K562 (cell line): ENCODE data around the gene EPB41L3. TPM values are rescaled to one million over a fixed set of nuclear protein-coding genes. Genes with fewer than 3 reads are reported as not detected.

Experiments used
- CBFA2T3 ChIP-seq: fragments of 450-650 bp; IDR thresholded peaks from 2 replicates; pipeline ENCODE4 v1.6.1; 2017
- E2F6 ChIP-seq, 2 experiments: IDR thresholded peaks; 2 replicates each; pipeline ENCODE4 v1.6.1; 2011; ENCODE audit warnings: borderline replicate concordance in 1 of 2, control low read depth in 1 of 2, low read depth in 1 of 2, low read length in 1 of 2, mild to moderate bottlenecking in 1 of 2, mixed read lengths in 1 of 2, moderate library complexity in 1 of 2; ENCODE audit not compliant: insufficient read depth in 1 of 2, insufficient read length in 1 of 2, poor library complexity in 1 of 2, severe bottlenecking in 1 of 2; ENCODE audit errors: extremely low read depth in 1 of 2
- HNRNPLL ChIP-seq: fragments of 200-400 bp; formaldehyde crosslinking; IDR thresholded peaks from 2 replicates; pipeline ENCODE4 v1.6.1; 2017; ENCODE audit warnings: low read length, low read depth, mild to moderate bottlenecking; ENCODE audit not compliant: poor library complexity, severe bottlenecking
- ILF3 ChIP-seq: fragments of 450-650 bp; IDR thresholded peaks from 2 replicates; pipeline ENCODE4 v1.6.1; 2018; ENCODE audit warnings: antibody characterized with exemption, mild to moderate bottlenecking, moderate library complexity, borderline replicate concordance
- KLF6 ChIP-seq: fragments of 250-450 bp; sonication (Bioruptor Pico); IDR thresholded peaks from 2 replicates; pipeline ENCODE4 v1.4.0; 2020; ENCODE audit warnings: mild to moderate bottlenecking, moderate library complexity, borderline replicate concordance
- MXD1 ChIP-seq: fragments of 250-450 bp; sonication (Bioruptor Pico); IDR thresholded peaks from 2 replicates; pipeline ENCODE4 v1.8.0; 2021; ENCODE audit warnings: borderline replicate concordance, mild to moderate bottlenecking, moderate library complexity; ENCODE audit not compliant: poor library complexity, severe bottlenecking
- PCBP2 ChIP-seq: fragments of 200-400 bp; formaldehyde crosslinking; IDR thresholded peaks from 2 replicates; pipeline ENCODE4 v1.6.1; 2018; ENCODE audit warnings: low read length, low read depth, mild to moderate bottlenecking, moderate library complexity; ENCODE audit not compliant: poor library complexity, severe bottlenecking
- RBM14 ChIP-seq: fragments of 200-400 bp; formaldehyde crosslinking; IDR thresholded peaks from 2 replicates; pipeline ENCODE4 v1.6.1; 2018; ENCODE audit warnings: low read depth, mild to moderate bottlenecking, low read length, moderate library complexity, borderline replicate concordance; ENCODE audit not compliant: insufficient read depth
- RBM22 ChIP-seq: fragments of 200-400 bp; formaldehyde crosslinking; IDR thresholded peaks from 2 replicates; pipeline ENCODE4 v1.6.1; 2018; ENCODE audit warnings: low read length, low read depth; ENCODE audit not compliant: poor library complexity, severe bottlenecking
- SMAD2 ChIP-seq: fragments of 150-350 bp; IDR thresholded peaks from 2 replicates; pipeline ENCODE4 v1.6.1; 2014; ENCODE audit warnings: low read depth, mild to moderate bottlenecking, low read length
- ZC3H11A ChIP-seq: IDR thresholded peaks from 2 replicates; pipeline ENCODE4 v1.6.1; 2012; ENCODE audit warnings: low read depth, low read length, improper control_type of control experiment
- polyA plus RNA-seq, 8 experiments: library from polyadenylated mRNA; depleted of rRNA in 4 of 8; stranded (reverse) in 5 of 8; unstranded in 3 of 8; fragments of >200 nt; fragmentation: Nextera tagmentation in 2 of 8; fragmentation: Illumina TruSeq in 1 of 8; extraction: Ambion mirVana in 2 of 8; extraction: Trizol in 1 of 8; gene quantifications; 2 replicates each; pipeline versions ENCODE4 v1.2.1 to v1.2.3, GENCODE V29; 2011 to 2014; ENCODE audit warnings: inconsistent platforms in 1 of 8, missing spikeins in 1 of 8
- total RNA-seq, 7 experiments: library from RNA; depleted of rRNA in 6 of 7; stranded (reverse); fragments of >200 nt in 6 of 7; fragmentation: Illumina TruSeq in 2 of 7; extraction: Trizol in 2 of 7; gene quantifications; 2 replicates each; pipeline versions ENCODE4 v1.2.1 to v1.2.3, GENCODE V29; 2011 to 2021; ENCODE audit warnings: low replicate concordance in 1 of 7

Gene EPB41L3
- total and polyA plus RNA-seq, 9 of the 15 experiments (the other 6 are each of a cell fraction or from before 2014, with no cell fraction given) = 0.44 to 0.49 TPM; not detected in 7

DNA sequence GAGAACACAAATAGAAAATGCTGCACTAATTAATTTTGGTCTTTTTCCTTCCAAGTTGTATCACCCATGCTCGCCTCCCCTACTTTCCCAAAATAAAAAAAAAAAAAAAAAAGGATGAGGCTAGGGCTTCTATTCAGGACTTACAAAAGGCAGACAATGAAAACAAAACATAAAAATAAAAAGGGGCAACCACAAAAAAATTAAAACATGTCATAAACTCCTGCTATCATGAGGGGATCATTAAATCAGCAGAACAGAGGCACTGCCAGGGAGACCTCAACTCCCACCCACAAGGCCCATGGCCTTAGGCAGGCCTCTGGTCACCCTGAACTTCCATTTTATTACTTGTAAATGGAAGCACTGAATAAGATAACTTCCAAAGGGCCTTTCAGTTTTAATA, 23.3 kb downstream of the EPB41L3 start (continued):
- no peak for TF ChIP-seq RBM14
- TF ChIP-seq ILF3 = no peak
- TF ChIP-seq RBM22 = no peak
- TF ChIP-seq MXD1 (CRISPR knock-in tag) = no peak
- no peak for TF ChIP-seq KLF6 (CRISPR knock-in tag)
- TF ChIP-seq SMAD2 = no peak
- TF ChIP-seq E2F6 (IDR thresholded peaks at IDR 0.05; ENCODE audit: borderline replicate concordance in 1 of 2, extremely low read depth in 1 of 2, insufficient read depth in 1 of 2, insufficient read length in 1 of 2, low read depth in 1 of 2, low read length in 1 of 2, poor library complexity in 1 of 2, severe bottlenecking in 1 of 2) = no peak
- no peak for TF ChIP-seq CBFA2T3
- no peak for TF ChIP-seq HNRNPLL
- TF ChIP-seq PCBP2 = no peak
- TF ChIP-seq ZC3H11A = no peak
